ENCODE results near the gene SDK2. TPM values are rescaled to one million over a fixed set of nuclear protein-coding genes. Genes with fewer than 3 reads are reported as not detected.
A peak's percentile ranks its signal among the peaks of the same experiment; 100 is the strongest.

Gene SDK2
- total and polyA plus RNA-seq, 9 of the 15 experiments (the other 6 are each of a cell fraction or from before 2014, with no cell fraction given): 0.04 TPM; not detected in 8

DNA sequence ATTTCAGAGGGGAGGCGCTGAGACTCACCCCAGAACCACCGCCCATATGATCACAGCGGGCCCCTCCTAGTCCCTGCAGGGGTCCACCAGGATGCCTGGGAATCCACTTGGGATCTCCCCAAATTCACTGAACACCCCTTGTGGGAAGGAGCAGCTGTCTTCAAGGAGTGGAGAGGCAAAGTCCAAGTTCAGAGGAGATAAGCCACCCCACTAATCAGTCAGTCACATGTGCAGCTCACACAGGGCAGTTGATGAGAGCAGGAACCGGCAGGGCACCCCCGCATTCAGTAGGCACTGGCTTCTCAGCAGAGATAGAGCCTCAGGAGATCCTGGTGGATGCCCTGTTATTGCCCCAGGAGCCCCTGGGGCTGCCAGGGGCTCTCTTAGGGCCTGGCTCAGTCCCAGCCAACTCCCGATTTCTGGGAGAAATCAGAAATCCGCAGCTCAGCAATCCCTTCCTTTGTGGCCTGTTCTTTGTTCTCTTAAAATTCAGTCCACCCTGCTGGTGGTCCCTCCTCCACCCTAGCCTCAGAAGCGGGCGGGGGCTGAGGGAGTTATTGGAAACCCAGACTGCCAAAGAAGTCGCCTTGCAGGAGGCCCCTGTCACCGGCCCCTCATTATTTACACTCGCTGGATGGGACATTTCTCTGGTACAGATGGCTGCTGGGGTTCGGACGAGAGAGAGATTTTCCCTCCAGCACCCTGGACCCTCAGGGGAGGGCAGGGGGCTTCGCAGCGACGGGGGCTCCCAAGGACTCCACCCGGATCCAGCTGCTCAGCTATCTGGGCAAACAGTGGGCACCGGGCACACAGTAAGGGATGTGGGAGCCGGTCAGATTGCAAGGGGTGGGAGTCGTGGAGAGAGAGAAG lies 334.3 kb downstream of the SDK2 start (continued):
- TF ChIP-seq PRDM10 (IDR thresholded peaks at IDR 0.05; ENCODE audit: partially characterized antibody): peak; percentile 81
- 0 out of 4 replicates have a peak, but pooled peaks of 1 of the 2 experiments have one; percentile 23 for TF ChIP-seq TEAD1 (CRISPR knock-in tag; IDR thresholded peaks at IDR 0.05)
- no peak for TF ChIP-seq MCM2 (IDR thresholded peaks at IDR 0.05; ENCODE audit: low read depth)
- TF ChIP-seq, protein P1, sequence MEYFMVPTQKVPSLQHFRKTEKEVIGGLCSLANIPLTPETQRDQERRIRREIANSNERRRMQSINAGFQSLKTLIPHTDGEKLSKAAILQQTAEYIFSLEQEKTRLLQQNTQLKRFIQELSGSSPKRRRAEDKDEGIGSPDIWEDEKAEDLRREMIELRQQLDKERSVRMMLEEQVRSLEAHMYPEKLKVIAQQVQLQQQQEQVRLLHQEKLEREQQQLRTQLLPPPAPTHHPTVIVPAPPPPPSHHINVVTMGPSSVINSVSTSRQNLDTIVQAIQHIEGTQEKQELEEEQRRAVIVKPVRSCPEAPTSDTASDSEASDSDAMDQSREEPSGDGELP (CRISPR knock-in tag; IDR thresholded peaks at IDR 0.05; ENCODE audit: borderline replicate concordance): peak; percentile 56; the same call in 1 of the 2 replicates
- TF ChIP-seq, protein P2, sequence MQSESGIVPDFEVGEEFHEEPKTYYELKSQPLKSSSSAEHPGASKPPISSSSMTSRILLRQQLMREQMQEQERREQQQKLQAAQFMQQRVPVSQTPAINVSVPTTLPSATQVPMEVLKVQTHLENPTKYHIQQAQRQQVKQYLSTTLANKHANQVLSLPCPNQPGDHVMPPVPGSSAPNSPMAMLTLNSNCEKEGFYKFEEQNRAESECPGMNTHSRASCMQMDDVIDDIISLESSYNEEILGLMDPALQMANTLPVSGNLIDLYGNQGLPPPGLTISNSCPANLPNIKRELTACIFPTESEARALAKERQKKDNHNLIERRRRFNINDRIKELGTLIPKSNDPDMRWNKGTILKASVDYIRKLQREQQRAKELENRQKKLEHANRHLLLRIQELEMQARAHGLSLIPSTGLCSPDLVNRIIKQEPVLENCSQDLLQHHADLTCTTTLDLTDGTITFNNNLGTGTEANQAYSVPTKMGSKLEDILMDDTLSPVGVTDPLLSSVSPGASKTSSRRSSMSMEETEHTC (IDR thresholded peaks at IDR 0.05): peak; percentile 87
- TF ChIP-seq SMARCA4 (IDR thresholded peaks at IDR 0.05): peak; percentile 73
- TF ChIP-seq ZNF121 (CRISPR knock-in tag; conservative IDR thresholded peaks at IDR 0.05): no peak
- no peak for TF ChIP-seq TARDBP (IDR thresholded peaks at IDR 0.05)
- no peak for TF ChIP-seq KLF10 (CRISPR knock-in tag; IDR thresholded peaks at IDR 0.05)
- TF ChIP-seq, protein P3, sequence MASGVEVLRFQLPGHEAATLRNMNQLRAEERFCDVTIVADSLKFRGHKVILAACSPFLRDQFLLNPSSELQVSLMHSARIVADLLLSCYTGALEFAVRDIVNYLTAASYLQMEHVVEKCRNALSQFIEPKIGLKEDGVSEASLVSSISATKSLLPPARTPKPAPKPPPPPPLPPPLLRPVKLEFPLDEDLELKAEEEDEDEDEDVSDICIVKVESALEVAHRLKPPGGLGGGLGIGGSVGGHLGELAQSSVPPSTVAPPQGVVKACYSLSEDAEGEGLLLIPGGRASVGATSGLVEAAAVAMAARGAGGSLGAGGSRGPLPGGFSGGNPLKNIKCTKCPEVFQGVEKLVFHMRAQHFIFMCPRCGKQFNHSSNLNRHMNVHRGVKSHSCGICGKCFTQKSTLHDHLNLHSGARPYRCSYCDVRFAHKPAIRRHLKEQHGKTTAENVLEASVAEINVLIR (CRISPR knock-in tag; IDR thresholded peaks at IDR 0.05): no peak
- TF ChIP-seq MEIS2 (IDR thresholded peaks at IDR 0.05; ENCODE audit: partially characterized antibody): peak; percentile 40
- TF ChIP-seq USF1 (CRISPR knock-in tag; IDR thresholded peaks at IDR 0.05): peak; percentile 84
- no peak for TF ChIP-seq BRD4 (IDR thresholded peaks at IDR 0.05)
- TF ChIP-seq ZNF785 (CRISPR knock-in tag; IDR thresholded peaks at IDR 0.05): no peak
- TF ChIP-seq IRF1 (CRISPR knock-in tag; IDR thresholded peaks at IDR 0.05; ENCODE audit: borderline replicate concordance): no peak
- no peak for TF ChIP-seq ESRRB (CRISPR knock-in tag; IDR thresholded peaks at IDR 0.05; ENCODE audit: borderline replicate concordance)
- 0 out of 2 replicates have a peak, but pooled peaks have one; percentile 32 for TF ChIP-seq SOX6 (IDR thresholded peaks at IDR 0.05)
- no peak for TF ChIP-seq RAD51 (IDR thresholded peaks at IDR 0.05; ENCODE audit: borderline replicate concordance, low read depth)
- TF ChIP-seq BACH1 (tag; IDR thresholded peaks at IDR 0.05): no peak
- peak; percentile 87 for TF ChIP-seq EGR1 (conservative IDR thresholded peaks at IDR 0.05)

Data from K562 (cell line).